ENCODE data around the gene PGM1. TPM values are rescaled to one million over a fixed set of nuclear protein-coding genes. Genes with fewer than 3 reads are reported as not detected.

The PGM1 gene
- total RNA-seq, 1 experiment from 2014 or later: 77.2 TPM

- ChIA-PET POLR2A (no interaction called here), CTCF (no interaction called here)
- no peaks in the 10 kb centered on the region for H3K9me3 ChIP-seq (ENCODE audit: control insufficient read depth, insufficient read depth, low read depth, low read length)
- TF ChIP-seq REST (IDR thresholded peaks at IDR 0.05; ENCODE audit: insufficient read depth in 1 of 2, low read depth in 2 of 2, low read length in 1 of 2) (no peak), SIN3A (IDR thresholded peaks at IDR 0.05; ENCODE audit: borderline replicate concordance, insufficient read depth, low read depth, low read length) (no peak), POLR2AphosphoS5 (IDR thresholded peaks at IDR 0.05; ENCODE audit: low read depth, low read length) (no peak), TCF7L2 (IDR thresholded peaks at IDR 0.05; ENCODE audit: low read depth, low read length) (no peak), CTCF (IDR thresholded peaks at IDR 0.05) (no peak)
- in situ Hi-C loops (cut with HindIII; ENCODE audit: low pct_unique_long_range_greater_than_20kb, low sequenced_read_pairs): no loop called here
- H3K36me3 ChIP-seq (ENCODE audit: control insufficient read depth, insufficient read depth, low read length): no peaks in the 10 kb centered on the region
- no peak for ATAC-seq
- no TSS peak for BruUV-seq (replicated peaks)
- no peak overlapping the region for H3K4me3 ChIP-seq (ENCODE audit: low read depth in 2 of 2, low read length in 2 of 2)
- H3K4me1 ChIP-seq (ENCODE audit: control insufficient read depth, insufficient read depth, low read length): peaks cover 3% of the 10 kb centered on the region; the same call in 1 of the 2 replicates
- no peak for DNase-seq (ENCODE audit: low read depth, low spot score)
- no peak overlapping the region for H3K27ac ChIP-seq (ENCODE audit: low read length)
- intact Hi-C loops (cut with micrococcal nuclease; ENCODE audit: unreplicated experiment): loop anchor here (5.0 kb wide), 2 partner anchors 518 to 623 kb away; no protein-coding TSS in a partner anchor
- H3K27me3 ChIP-seq (ENCODE audit: control insufficient read depth, insufficient read depth, low read length): no peaks in the 10 kb centered on the region
Observed at GRCh38 chr1:63619558-63619957, 26.3 kb downstream of the PGM1 start.

GRCh38 chr1:63620671-63621070 lies 27.5 kb downstream of the PGM1 start:
- BruUV-seq (replicated peaks): no TSS peak
- Histone ChIP-seq H3K36me3 (ENCODE audit: control insufficient read depth, insufficient read depth, low read length) (no peaks in the 10 kb centered on the region), H3K9me3 (ENCODE audit: control insufficient read depth, insufficient read depth, low read depth, low read length) (no peaks in the 10 kb centered on the region), H3K27me3 (ENCODE audit: control insufficient read depth, insufficient read depth, low read length) (no peaks in the 10 kb centered on the region), H3K27ac (ENCODE audit: low read length) (no peak overlapping the region), H3K4me1 (ENCODE audit: control insufficient read depth, insufficient read depth, low read length) (peaks cover 3% of the 10 kb centered on the region; the same call in 1 of the 2 replicates), H3K4me3 (ENCODE audit: low read depth in 2 of 2, low read length in 2 of 2) (no peak overlapping the region)
- in situ Hi-C loops (cut with HindIII; ENCODE audit: low pct_unique_long_range_greater_than_20kb, low sequenced_read_pairs): no loop called here
- intact Hi-C loops (cut with micrococcal nuclease; ENCODE audit: unreplicated experiment): no loop called here
- ATAC-seq: no peak
- POLR2A ChIA-PET: no interaction called here
- no peak for TF ChIP-seq POLR2AphosphoS5 (IDR thresholded peaks at IDR 0.05; ENCODE audit: low read depth, low read length)
- TF ChIP-seq SIN3A (IDR thresholded peaks at IDR 0.05; ENCODE audit: borderline replicate concordance, insufficient read depth, low read depth, low read length): no peak
- no peak for TF ChIP-seq CTCF (IDR thresholded peaks at IDR 0.05)
- TF ChIP-seq REST (IDR thresholded peaks at IDR 0.05; ENCODE audit: insufficient read depth in 1 of 2, low read depth in 2 of 2, low read length in 1 of 2): no peak
- TF ChIP-seq TCF7L2 (IDR thresholded peaks at IDR 0.05; ENCODE audit: low read depth, low read length): no peak
- no peak for DNase-seq (ENCODE audit: low read depth, low spot score)
- CTCF ChIA-PET: no interaction called here

All from Panc1 (cell line).